ENCODE data around the gene CLEC17A.
"Not testable (repeated sequence)": the region's sequence is repeated elsewhere in the genome, so short reads cannot be mapped to it uniquely, and the experiment has no call there.

The CLEC17A gene

DNA sequence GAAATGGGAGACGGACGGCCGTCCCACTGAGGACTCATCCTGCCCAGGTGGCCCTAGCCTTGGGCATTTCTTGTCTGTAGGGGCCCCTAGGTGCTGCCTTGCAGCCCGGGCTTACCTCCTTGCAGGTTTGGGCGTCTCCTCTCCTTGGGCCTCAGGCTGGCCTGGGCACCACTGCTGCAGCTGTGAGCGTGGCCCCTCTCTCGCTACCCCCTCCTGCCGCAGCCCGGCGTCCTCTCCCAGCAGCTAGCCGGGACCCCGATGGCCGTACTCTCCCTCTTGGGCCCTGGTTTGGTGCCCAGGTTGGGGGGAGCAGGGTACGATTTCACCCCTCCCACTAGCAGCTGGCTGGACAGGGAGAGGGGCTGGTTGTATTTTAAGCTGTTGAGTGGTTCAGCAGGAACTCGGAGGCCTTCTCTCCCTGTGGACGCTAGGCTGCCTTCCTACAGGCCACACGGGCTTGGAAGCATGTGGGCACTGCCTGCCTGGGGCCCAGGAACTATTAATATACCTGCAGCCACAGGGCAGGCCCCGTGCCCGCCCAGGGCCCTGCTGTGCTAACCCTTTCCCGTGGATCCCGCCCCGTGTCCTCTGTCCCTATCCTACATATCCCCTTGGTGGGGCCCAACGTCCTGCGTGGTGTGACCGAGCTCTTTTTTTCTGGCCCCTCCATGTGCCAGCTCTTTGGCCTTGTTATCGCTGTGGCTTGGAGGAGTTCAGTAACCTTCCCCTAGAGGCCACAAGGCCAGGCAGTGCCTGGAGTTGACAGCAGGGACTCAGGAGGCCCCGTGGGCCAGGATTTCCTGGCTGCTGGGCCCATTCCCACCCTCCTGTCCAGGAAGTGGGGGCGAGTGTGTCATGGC lies 22.7 kb upstream of the CLEC17A start:
- no peak for DNase-seq

DNA sequence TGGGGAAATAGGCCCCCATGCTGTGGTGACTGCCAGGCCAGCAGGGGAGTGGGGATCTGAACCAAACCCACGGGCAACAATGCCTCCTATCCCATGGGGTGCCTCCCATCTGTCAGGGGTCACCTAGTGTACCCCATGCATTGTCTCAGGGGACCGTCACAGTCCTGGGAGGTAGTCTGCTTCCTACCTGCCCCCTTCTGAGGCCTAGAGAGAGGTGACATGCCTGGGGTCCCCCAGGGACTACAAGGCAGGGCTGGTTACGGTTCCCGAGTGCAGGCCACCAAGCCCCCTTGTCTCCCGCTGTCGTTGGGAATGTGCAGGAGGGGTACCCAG lies 22.1 kb upstream of the CLEC17A start:
- no peak for DNase-seq

DNA sequence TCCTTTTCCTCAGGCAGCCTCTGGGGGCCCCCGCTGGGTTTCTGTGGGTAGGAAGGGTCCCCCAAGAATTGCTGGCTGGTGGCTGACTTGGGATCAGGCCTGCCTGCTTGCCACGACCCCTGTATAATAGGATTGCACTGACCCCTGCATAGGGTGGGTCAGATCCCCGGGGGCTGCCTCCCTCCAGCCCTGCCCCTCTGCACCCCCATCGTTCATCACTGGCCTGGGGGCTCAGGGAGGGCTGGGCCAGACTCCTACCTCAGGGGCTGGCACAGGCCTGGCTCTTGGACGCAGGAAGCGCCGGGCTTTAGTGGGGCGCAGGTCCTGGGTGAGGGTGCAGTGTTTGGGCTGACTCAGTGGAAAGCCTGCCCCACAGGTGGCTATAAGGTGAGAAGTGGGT lies 21.6 kb upstream of the CLEC17A start:
- no peak for DNase-seq

DNA sequence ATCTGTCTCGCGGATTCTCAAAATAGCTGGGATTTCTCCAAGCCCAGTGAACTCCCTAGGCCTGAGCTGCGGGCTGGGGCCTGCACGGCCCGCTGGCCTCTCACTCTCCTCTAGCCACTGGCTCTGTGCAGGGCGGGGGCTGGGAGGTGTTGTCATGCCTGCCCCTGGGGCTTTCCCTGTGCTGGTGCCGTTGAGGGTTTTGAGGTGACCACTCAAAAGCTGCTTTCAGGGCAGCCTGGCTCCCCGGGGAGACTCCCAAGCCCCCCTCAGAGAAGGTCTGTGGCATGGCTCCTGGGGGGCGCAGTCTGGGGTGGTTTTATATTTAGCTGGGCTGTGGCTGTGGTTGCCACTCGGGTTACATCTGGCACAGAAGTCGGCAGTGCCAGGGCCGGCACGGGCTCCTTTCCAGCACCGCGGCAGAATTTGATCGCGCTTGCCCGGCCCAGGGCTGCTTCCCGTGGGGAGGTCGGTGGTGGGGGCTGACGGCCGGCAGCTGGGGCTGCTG lies 21.0 kb upstream of the CLEC17A start:
- no peak for DNase-seq

DNA sequence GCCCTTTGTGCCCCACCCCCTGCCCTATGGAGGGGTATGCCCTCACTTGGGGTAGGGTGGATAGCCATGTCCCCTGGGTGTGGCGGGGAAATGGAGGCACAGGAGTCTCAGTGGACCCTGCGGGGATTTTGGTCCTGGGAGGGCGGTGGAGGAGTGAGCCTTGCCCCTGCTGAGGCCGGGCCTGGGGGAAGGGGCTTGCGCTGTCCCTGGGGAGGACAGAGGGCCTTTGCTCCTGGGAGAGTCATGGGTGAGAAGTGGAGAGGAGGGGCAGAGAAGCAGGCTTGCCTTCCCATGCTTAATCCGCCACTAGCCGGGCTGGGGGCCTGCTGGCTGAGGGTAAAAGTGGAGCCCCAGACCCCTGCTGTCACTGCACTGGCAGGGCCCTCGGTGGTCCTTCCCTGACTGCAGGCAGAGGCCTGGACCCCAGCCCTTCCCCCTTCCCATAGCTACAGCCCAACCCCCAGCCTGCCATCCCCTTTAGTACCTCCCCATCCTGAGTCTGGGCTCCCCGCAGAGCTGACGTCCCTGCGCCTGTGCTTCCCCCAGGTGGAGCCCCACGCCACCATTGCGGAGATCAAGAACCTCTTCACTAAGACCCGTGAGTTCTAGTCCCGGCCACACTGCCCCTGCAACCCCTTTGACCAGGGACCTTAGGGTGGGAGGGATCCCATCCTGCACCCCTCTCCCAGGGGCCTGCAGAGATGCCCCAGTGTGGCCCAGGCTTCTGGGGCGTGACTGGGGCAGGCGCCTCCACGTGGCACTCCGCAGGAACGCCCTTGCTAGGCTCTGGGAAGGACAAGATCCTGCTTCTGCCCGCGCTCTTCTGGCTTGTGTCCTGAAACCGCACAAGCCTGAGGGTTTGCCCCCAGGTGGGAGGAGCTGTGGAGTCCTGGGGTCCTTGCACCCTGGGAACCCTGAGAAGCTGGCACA lies 20.0 kb upstream of the CLEC17A start:
- no peak for DNase-seq

DNA sequence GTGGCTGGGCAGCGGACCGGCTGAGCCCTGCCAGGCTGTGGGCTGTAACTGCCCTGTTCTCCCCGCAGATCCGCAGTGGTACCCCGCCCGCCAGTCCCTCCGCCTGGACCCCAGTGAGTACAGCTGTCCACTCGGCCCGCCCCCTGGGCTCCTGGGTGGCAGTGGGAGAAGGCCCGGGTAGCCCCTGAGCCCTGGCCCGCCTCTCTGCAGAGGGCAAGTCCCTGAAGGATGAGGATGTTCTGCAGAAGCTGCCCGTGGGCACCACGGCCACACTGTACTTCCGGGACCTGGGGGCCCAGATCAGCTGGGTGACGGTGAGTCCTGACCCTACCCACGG lies 19.3 kb upstream of the CLEC17A start:
- no peak for DNase-seq

DNA sequence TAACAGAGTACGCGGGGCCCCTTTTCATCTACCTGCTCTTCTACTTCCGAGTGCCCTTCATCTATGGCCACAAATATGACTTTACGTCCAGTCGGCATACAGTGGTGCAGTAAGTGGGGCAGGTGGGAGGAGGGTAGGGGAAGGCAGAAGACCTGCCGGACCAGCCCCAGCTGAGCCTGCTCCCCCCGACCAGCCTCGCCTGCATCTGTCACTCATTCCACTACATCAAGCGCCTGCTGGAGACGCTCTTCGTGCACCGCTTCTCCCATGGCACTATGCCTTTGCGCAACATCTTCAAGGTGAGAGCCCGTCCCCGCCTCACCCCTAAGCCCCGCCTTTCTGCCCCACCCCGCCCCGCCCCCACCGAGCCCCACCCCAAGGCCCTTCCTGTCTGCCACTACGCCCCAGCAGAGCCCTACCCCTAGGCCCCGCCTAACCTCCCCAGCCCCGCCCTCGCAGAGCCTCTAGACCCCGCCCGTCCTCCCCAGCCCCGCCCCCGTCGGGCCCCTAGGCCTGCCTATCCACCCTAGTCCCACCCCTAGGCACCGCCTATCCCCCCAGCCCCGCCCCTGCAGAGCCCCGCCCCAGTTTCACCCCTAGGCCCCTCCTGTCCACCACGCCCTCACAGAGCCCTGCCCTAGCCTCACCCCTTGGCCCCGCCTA lies 18.8 kb upstream of the CLEC17A start:
- peak; percentile 19 for DNase-seq

DNA sequence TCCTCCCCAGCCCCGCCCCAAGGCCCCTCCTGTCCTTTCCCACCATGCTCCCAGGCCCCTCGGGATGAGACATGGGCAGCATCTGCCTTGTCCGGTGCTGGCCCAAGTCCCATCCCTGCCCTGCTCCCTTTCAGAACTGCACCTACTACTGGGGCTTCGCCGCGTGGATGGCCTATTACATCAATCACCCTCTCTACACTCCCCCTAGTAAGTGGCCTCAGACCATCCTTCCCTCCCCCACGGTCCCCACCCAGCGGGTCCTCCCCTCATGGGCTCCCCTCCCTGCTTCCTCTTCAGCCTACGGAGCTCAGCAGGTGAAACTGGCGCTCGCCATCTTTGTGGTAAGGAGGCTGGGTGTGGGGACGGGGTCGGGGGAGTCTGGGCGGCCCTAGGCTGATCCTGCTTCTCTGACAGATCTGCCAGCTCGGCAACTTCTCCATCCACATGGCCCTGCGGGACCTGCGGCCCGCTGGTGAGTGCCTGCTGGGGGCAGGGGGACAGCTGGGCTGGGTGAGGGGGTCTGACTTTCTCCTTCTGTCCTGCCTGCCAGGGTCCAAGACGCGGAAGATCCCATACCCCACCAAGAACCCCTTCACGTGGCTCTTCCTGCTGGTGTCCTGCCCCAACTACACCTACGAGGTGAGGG lies 18.1 kb upstream of the CLEC17A start:
- not testable (repeated sequence) for DNase-seq

DNA sequence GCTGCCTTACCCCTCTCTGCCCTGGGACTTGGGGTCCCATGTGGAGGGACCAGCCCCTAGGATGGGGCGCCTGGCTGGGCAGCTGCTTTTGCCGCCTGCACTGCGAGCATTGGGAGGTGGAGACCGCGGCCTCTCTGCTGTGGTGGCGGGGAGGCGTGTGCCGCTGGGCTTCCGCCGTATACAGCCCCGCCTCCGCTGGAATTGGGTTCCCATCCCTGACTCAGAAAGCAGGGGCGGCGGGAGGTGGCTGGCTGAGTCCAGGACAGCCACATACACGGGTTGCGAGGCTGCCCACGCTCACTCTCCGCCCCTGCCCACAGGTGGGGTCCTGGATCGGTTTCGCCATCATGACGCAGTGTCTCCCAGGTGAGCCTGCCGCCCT lies 17.6 kb upstream of the CLEC17A start:
- DNase-seq: no peak

DNA sequence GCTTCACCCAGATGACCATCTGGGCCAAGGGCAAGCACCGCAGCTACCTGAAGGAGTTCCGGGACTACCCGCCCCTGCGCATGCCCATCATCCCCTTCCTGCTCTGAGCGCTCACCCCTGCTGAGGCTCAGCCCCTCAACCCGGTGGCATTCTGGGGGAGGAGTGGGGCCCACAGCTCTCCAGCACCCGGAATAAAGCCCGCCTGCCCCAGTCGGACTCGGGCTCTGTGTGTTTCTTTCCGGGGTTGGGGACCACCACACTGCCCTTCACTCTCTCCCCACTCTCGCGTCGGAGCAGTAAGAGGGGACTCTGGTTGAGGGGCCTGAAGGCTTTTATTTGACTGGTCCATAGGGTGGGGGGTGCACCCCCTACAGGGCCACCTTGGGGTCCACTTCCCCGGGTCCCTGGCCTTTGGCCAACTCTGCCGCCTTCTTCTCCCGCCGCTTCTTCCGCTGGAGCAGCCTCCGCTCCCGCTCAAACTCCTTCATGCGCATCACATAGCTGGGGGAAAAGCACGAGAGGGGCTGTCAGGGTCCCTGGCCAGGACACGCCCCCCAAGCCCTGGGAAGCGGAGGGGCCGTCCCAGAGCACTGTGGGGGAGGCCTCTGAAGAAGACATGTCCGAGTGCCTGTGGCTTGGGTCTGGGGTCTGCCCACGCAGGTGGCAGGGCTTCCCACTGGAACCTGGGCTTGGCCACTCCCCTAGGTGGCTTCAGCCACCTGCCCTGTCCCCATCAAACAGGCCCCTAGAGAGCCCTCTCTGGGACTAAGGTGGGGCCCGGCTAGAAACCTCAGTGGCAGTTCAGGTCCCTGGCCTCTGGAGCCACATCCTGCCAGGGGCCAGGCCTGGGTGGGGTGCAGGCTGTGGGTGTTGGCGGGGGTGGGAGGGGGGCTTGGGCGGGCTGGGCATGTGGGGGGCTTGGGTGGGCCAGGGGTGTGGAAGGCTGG lies 16.8 kb upstream of the CLEC17A start:
- no peak for DNase-seq

DNA sequence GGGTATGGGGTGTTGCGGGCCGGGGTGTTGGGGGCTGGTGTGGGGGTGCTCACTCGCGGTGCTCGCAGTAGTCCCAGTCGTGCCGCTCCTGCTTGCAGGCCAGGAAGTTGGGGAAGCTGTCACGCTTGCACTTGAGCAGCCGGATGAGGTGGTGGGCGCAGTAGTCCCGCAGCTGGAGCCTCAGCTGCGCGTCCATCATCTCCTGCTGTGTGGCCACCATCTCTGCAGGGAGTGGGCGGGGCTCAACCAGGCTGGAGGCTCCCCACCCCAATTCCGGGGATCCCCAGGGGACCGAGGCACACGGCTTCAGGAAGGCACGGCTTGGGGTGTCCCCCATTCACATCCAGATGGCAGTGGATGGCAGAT lies 16.2 kb upstream of the CLEC17A start:
- no peak for DNase-seq

DNA sequence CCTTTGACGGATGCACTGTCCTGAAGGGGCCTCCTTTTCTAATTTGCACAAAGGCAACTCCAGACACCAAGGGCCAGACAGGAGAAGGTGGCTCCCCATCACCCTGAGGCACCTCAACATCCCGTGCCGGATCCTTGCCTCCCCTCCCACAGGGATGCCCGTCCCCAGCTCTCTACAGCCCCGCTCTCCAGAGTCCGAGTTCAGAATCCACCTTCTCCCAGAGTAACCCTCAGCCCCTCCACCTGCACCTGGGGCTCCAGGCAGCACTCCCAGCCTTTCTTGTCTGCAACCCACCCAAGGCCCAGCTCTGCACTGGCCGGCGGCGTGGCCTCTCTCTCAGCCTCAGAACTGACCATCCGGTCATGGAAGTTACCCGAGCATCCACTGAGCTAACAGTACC lies 15.8 kb upstream of the CLEC17A start:
- DNase-seq: no peak

DNA sequence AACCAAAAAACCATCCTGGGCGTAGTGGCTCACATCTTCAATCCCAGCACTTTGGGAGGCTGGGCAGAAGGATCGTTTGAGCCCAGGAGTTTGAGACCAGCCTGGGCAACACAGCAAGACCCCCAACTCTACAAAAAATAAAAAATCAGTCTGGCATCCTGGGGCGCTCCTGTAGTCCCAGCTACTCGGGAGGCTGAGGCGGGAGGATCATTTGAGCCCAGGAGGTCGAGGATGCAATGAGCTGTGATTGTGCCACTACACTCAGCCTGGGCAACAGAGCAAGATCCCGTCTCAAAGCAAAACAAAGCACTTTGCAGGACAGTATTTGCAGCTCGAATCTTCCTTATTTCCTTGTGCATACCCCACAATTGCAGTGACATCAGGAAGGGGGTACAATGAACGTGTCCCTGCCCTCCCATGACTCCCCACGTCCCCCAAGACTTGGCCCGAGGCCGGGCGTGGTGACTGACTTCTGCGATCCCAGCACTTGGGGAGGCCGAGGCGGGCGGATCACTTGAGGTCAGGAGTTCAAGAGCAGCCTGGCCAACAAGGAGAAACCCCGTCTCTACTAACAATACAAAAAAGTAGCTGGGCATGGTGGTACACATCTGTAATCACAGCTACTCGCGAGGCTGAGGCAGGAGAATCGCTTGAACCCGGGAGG lies 11.9 kb upstream of the CLEC17A start:
- no peak for DNase-seq

DNA sequence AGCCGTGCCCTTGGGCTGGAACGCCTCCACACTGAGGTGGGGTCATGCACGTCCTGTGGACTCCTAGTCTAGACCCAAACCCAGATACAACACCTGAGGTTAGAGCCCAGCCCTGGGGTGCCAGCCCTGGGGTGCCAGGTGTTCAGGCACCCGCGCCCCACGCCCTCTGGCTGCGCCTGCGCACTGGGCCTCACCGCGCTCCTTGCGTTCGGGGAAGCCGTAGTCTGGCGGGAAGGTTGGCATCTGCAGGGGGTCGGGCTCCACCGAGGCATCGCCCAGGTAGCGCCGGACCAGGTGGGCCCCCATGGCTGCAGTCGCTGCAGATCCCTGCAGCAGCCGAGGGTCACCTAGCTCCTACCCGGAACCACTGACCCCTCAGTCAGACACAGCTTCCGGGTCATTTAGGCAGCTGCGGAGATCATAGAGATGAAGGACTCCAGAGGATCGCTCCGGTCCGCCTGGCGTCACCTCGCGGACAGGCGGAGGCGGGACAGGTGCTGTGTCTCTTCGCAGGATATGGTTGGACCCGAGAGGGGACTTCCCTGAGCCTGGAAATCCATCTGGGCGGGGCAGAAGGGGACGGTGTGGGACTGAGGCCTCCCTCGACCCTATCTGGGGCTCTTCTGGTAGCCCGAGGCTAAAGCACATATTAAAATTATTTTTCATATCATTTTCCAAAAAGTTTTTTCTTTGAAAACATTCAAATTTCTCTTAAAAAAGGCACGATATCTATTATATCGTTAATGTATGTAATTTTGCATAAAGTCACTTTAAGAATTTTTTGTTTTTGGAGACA lies 11.0 kb upstream of the CLEC17A start, which contains the start of gene NDUFB7:
Gene NDUFB7, minus strand, starts transcription at position 372 of the 796 bp plus-strand sequence. Its CDS starts 66 bp downstream, at position 306.
- DNase-seq: peak; percentile 91

DNA sequence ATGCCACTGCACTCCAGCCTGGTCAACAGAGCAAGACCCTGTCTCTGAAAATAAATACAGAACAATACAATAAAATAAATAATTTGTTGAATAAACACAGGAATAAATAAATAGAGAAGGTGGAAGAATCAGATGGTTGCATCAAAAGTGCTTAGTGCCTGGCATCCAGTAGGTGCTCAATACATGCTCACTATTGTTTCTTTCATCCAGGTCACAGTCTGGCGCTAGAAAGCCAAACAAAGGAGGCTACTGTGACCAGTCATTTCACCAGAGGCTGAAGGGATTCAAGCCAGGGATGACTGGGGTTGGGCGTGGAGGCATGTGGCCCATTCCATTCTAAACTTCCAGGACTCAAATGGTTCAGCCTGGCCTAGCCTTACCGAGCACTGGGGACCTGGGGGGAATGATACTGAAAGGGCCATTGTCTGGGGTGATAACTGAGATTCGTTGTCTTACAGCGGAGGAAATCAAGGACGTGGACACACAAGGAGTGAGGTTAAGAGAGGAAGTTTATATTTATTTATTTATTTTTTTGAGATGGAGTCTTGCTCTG lies 7.4 kb upstream of the CLEC17A start:
- no peak for DNase-seq

DNA sequence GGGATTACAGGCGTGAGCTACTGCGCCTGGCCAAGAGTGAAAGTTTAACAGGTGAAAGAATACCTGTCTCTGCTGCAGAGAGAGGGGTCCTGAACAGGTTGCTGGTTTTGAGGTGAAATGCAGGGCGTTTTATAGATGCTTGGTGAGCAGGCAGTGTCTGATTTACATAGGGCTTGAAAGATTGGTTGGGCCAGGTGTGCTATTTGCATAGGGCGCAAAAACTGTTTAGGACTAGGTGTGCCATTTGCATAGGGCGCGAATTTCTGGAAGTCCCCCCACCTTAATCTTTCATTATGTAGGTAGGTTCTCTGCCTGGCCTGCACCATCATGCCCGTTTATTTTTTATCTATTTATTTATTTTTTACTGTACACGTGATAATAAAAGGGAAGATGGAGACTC lies 6.5 kb upstream of the CLEC17A start:
- DNase-seq: no peak

DNA sequence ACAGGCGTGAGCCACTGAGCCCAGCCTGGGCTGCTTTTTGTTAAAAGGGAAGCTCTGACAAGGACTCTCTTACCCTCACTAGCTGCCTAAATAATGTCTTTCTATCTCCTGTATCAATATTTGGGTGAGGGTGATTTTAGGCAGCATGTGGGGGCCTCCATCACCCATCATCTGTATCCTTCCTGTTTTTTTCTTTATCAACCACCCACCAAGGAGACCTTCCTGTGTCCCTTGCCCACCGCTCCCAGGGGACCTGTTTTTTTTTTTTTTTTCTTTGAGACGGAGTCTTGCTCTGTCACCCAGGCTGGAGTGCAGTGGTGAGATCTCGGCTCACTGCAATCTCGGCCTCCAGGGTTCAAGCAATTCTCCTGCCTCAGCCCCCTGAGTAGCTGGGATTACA lies 5.6 kb upstream of the CLEC17A start:
- DNase-seq: no peak

DNA sequence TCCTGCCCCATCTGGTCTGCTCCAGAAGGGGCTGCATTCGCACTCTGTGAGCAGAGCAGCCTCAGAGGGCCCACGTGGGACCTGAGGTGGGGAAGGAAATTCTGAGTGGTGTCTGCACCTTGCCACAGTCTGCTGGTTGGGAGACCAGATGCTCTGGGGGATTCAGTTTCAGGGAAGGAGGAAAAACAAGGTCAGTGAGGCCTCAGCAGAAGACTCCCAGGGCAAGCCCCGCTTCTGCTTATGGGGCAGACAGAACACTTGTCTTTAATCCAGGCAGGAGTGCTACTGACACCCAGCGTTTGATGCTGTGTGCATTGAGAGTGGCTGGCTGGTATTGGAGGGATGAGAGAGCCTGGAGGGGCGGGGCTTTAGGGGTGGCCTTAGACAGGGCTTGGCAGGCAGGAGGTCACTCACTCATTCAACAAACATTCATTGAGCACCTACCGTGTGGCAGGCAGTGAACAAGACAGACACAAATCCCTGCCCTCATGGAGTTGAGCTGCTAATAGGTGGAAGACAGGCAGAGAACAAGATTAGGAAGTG lies 4.9 kb upstream of the CLEC17A start:
- DNase-seq: no peak

DNA sequence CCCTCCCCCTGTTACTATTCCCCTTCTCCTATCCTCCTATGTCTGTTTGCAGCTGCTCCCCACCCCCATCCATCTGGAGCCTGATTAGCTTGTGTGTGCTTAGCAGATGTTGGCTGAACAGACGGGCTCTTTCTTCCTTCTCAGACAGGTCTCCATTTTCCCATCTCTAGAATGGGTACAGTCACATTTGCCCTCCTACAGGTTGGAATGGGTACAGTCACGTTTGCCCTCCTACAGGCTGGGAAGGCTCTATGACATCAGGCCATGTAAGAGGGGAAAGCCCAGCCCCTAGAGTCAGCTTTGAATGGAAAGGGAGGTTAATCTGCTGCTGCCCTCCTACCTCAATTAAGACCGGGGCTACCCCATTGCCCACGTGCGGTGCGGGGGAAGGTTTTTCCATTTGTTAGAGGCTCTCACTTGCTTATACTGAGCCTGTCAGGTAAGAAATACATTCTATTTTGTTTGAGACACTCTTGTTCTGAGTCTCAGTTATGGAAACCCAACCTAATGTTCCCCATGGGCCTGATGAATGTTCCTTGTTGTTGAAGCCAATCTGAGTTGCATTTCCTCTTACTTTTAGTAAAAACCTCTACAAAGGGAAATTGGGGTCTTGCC lies 2.2 kb upstream of the CLEC17A start:
- peak; percentile 83 for DNase-seq

All from stimulated activated naive CD4-positive, alpha-beta T cell treated with Interleukin-2 at 50 U/mL for 16 hours (primary cell).